HepG2 (cell line): ENCODE results near the gene PCYT2. TPM values are rescaled to one million over a fixed set of nuclear protein-coding genes. Genes with fewer than 3 reads are reported as not detected.

ENCODE experiments used
- AHDC1 ChIP-seq: sonication (generic); formaldehyde crosslinking; IDR thresholded peaks from 2 replicates; pipeline ENCODE4 v1.5.1; 2020; ENCODE audit warnings: mild to moderate bottlenecking, missing genetic modification reagents, borderline replicate concordance
- ARHGAP35 ChIP-seq: sonication (generic); formaldehyde crosslinking; IDR thresholded peaks from 2 replicates; pipeline ENCODE4 v1.9.0; 2022; ENCODE audit warnings: mild to moderate bottlenecking, inconsistent platforms, moderate library complexity, missing genetic modification reagents, borderline replicate concordance
- ELF3 ChIP-seq: IDR thresholded peaks from 2 replicates; pipeline ENCODE4 v1.6.1; 2016; ENCODE audit warnings: missing genetic modification reagents, missing compliant biosample characterization
- HBP1 ChIP-seq: IDR thresholded peaks from 2 replicates; pipeline ENCODE4 v1.6.1; 2016; ENCODE audit warnings: low read depth, control low read depth
- KDM3A ChIP-seq: IDR thresholded peaks from 2 replicates; pipeline ENCODE4 v1.6.1; 2018; ENCODE audit warnings: low read depth, missing compliant biosample characterization
- KDM5B ChIP-seq: sonication (generic); formaldehyde crosslinking; IDR thresholded peaks from 2 replicates; pipeline ENCODE4 v1.4.0; 2020; ENCODE audit warnings: missing genetic modification reagents, mild to moderate bottlenecking, borderline replicate concordance
- MED8 ChIP-seq: sonication (generic); formaldehyde crosslinking; IDR thresholded peaks from 2 replicates; pipeline ENCODE4 v1.8.1; 2023; ENCODE audit warnings: mild to moderate bottlenecking, missing genetic modification reagents; ENCODE audit not compliant: insufficient replicate concordance
- MYC ChIP-seq: sonication (generic); formaldehyde crosslinking; IDR thresholded peaks from 2 replicates; pipeline ENCODE4 v1.9.0; 2021; ENCODE audit warnings: missing genetic modification reagents, borderline replicate concordance
- NFIB ChIP-seq: sonication (generic); formaldehyde crosslinking; IDR thresholded peaks from 2 replicates; pipeline ENCODE4 v1.9.0; 2021; ENCODE audit warnings: missing genetic modification reagents, mild to moderate bottlenecking, borderline replicate concordance
- NR0B2 ChIP-seq: sonication (generic); formaldehyde crosslinking; IDR thresholded peaks from 2 replicates; pipeline ENCODE4 v1.4.0; 2020; ENCODE audit warnings: mild to moderate bottlenecking, missing genetic modification reagents
- POLR2AphosphoS2 ChIP-seq: IDR thresholded peaks from 2 replicates; pipeline ENCODE4 v1.6.1; 2011; ENCODE audit warnings: low read depth, low read length, improper control_type of control experiment
- TBX2 ChIP-seq: sonication (generic); formaldehyde crosslinking; IDR thresholded peaks from 2 replicates; pipeline ENCODE4 v1.5.0; 2020; ENCODE audit warnings: missing genetic modification reagents, mild to moderate bottlenecking, borderline replicate concordance
- ZNF124 ChIP-seq: sonication (generic); formaldehyde crosslinking; IDR thresholded peaks from 2 replicates; pipeline ENCODE4 v1.4.0; 2020; ENCODE audit warnings: missing genetic modification reagents
- ZNF687 ChIP-seq: sonication (generic); formaldehyde crosslinking; IDR thresholded peaks from 2 replicates; pipeline ENCODE4 v1.5.1; 2020; ENCODE audit warnings: mild to moderate bottlenecking, missing genetic modification reagents, moderate library complexity
- ZNF772 ChIP-seq: sonication (generic); formaldehyde crosslinking; IDR thresholded peaks from 2 replicates; pipeline ENCODE4 v1.5.0; 2020; ENCODE audit warnings: mild to moderate bottlenecking, missing genetic modification reagents
- polyA plus RNA-seq, 8 experiments: library from polyadenylated mRNA; depleted of rRNA in 3 of 8; stranded (reverse) in 7 of 8; unstranded in 1 of 8; fragments of >200 nt; fragmentation: Illumina TruSeq in 4 of 8; extraction: Trizol in 4 of 8; gene quantifications; 2 replicates each; pipeline versions ENCODE4 v1.2.1 to v1.2.3, GENCODE V29; 2011 to 2016; ENCODE audit warnings: low read depth in 4 of 8, missing spikeins in 1 of 8, mixed read lengths in 1 of 8; ENCODE audit not compliant: insufficient read depth in 1 of 8
- total RNA-seq, 5 experiments: library from RNA; depleted of rRNA; stranded (reverse); fragments of >200 nt; fragmentation: Illumina TruSeq; extraction: Trizol; gene quantifications; 2 replicates each; pipeline ENCODE4 v1.2.3, GENCODE V29; 2016; ENCODE audit warnings: low read depth in 1 of 5

Gene PCYT2
- total and polyA plus RNA-seq, 2 of the 13 experiments (the other 11 are each of a cell fraction or from before 2014, with no cell fraction given): 147 to 297 TPM

- TF ChIP-seq HBP1 (0 out of 2 replicates have a peak, but pooled peaks have one; percentile 14), KDM5B (CRISPR knock-in tag) (peak; percentile 53; the same call in 1 of the 2 replicates), NFIB (0 out of 2 replicates have a peak, but pooled peaks have one; percentile 30), KDM3A (CRISPR knock-in tag) (peak; percentile 8; the same call in 1 of the 2 replicates), POLR2AphosphoS2 (0 out of 2 replicates have a peak, but pooled peaks have one; percentile 29), ZNF687 (CRISPR knock-in tag) (peak; percentile 25; the same call in 1 of the 2 replicates), ZNF124 (CRISPR knock-in tag) (no peak), TBX2 (CRISPR knock-in tag) (0 out of 2 replicates have a peak, but pooled peaks have one; percentile 15), NR0B2 (CRISPR knock-in tag) (0 out of 2 replicates have a peak, but pooled peaks have one; percentile 10), MED8 (peak; percentile 61), ARHGAP35 (0 out of 2 replicates have a peak, but pooled peaks have one; percentile 17), ZNF772 (CRISPR knock-in tag) (peak; percentile 83), MYC (no peak), ELF3 (CRISPR knock-in tag) (0 out of 2 replicates have a peak, but pooled peaks have one; percentile 17), AHDC1 (CRISPR knock-in tag) (0 out of 2 replicates have a peak, but pooled peaks have one; percentile 9)
These were observed 52.0 kb downstream of the PCYT2 start (continued) for GRCh38 chr17:81858967-81859905.
